AG10803 (cell line): Measurements from ENCODE around the gene SMG9.

Experiments
- DNase-seq: peaks from one replicate; pipeline ENCODE4 v3.0.0; 2010; ENCODE audit warnings: low read depth
- H3K4me3 ChIP-seq: 2 replicates; pipeline ENCODE4 v1.5.1; 2011; ENCODE audit warnings: mild to moderate bottlenecking, low read length, control low read depth
- TF ChIP-seq, protein P1 (sequence below): conservative IDR thresholded peaks from 2 replicates; pipeline ENCODE4 v1.5.1; 2011; ENCODE audit warnings: mild to moderate bottlenecking, low read length, control low read depth, inconsistent platforms

Gene SMG9

DNA sequence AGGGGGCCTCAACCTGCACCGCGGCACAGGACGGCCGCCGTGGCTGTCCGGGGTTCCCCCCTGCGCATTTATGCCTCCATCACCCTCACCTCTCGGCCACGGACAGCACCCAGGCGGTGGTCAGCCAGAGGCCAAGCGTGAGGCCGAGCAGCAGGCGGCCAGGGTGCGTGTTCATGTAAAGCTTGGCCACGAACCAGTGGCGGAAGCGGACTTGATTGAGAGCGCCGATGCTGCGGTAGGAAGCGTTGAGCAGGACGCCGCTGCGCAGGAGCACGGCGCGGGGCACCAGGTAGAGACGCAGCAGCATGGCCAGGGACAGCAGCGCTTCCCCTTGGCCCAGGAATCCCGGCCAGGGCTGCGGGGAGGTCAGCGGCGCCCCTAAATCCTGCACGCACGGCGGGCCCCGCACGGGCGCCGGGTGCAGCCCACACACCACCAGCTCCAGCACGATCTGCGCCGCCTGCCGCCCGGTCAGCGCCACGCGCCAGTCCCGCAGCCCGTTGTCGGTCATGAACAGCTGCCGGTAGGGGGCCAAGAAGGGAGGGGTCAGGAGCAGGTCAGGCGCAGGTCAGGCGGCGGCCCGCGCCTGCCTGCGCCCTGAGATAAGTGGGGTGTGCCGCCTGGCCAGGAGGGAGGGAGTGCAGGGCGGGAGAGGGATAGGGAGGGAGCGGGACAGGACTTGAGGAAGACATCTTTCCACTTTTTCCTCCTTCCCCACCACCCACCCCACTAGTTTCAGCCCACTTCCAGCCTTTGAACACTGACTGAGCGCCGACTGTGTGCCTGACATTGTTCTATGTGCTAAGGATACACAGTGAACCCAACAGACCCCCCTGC is 19.6 kb upstream of the SMG9 start:
- peak; percentile 66 for DNase-seq
- peak overlapping the region; percentile 5; the same call in 1 of the 2 replicates for H3K4me3 ChIP-seq

DNA sequence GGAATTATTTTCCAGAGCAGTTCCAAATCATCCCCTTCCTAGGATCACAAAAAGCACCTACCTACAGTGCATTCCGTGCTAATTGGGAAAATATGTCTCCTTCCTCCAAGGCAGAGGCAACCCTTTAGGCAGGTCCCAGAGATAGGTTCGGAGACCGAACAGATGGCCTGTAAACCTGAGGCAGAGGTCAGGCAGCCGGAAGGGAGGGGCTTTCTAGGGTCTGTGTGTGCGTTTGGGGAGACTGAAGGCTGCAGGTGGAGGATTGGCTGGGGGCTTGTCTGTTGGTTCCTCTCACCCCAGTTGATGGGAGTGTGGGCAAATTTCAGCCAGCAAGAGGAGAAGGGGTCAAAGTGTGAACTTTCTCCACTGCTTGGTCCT is 19.0 kb upstream of the SMG9 start:
- H3K4me3 ChIP-seq: no peak overlapping the region
- DNase-seq: no peak

More for the DNA sequence above, 19.6 kb upstream of the SMG9 start:
- TF ChIP-seq, protein P1, sequence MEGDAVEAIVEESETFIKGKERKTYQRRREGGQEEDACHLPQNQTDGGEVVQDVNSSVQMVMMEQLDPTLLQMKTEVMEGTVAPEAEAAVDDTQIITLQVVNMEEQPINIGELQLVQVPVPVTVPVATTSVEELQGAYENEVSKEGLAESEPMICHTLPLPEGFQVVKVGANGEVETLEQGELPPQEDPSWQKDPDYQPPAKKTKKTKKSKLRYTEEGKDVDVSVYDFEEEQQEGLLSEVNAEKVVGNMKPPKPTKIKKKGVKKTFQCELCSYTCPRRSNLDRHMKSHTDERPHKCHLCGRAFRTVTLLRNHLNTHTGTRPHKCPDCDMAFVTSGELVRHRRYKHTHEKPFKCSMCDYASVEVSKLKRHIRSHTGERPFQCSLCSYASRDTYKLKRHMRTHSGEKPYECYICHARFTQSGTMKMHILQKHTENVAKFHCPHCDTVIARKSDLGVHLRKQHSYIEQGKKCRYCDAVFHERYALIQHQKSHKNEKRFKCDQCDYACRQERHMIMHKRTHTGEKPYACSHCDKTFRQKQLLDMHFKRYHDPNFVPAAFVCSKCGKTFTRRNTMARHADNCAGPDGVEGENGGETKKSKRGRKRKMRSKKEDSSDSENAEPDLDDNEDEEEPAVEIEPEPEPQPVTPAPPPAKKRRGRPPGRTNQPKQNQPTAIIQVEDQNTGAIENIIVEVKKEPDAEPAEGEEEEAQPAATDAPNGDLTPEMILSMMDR: peak; percentile 62

DNA sequence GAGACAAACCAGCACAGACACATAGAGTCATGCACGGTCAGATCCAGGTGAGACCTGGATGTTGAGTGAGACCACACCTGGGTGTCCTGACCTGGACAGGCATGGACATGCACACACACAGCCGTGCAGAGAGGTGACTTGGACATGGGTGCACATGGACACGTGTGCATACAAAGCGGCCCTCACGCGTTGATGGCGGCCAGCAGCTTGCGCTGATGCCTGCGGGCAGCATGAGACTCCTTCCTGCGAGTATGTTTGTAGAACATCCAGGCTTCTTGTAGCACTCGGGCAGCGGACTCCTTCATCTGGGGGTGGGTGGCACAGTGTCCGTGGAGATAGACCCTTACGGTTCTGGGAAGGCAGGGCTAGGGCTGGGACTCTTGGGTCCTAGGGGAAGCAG is 14.5 kb upstream of the SMG9 start:
- no peak for DNase-seq
- H3K4me3 ChIP-seq: no peak overlapping the region
- TF ChIP-seq, protein P1: no peak

More for the DNA sequence above, 19.0 kb upstream of the SMG9 start:
- TF ChIP-seq, protein P1: no peak

DNA sequence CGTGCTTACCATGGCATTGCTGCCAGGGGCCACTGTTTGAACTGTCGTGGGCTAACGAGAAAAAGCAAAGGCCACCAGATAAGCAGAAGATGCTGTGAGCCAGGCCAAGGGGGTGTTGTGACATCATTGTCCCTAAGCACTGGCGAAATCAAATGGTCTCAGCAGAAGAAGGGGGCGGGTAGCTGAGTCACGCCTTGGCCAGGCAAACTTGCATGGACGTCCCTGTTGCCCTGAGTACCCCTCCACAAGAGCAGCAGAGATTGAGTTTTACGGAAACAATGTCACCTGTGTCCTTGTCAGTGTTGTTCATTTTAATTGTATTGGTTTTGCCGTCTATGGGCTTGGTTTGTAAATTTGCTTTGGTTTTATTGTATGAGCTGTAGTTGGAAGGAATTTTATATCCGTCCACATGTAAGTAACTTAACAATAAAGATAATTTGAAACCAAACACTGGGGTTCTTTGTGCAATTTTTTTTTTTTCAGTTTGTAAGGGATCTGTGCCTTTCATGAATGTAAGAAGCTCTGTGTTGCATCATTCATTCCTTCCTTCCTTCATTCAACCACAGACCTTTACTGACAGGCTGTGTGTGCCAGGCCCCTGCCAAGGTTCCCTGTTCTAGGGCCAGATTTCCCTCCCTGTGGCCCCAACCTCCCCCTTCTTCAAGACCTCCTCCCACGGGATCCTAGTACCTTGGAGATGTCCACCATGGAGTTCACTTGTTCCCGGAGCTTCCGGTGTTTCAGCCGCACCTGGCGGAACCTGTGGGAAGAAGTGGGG is 13.7 kb upstream of the SMG9 start:
- peak; percentile 32 for DNase-seq
- no peak overlapping the region for H3K4me3 ChIP-seq
- TF ChIP-seq, protein P1: no peak

DNA sequence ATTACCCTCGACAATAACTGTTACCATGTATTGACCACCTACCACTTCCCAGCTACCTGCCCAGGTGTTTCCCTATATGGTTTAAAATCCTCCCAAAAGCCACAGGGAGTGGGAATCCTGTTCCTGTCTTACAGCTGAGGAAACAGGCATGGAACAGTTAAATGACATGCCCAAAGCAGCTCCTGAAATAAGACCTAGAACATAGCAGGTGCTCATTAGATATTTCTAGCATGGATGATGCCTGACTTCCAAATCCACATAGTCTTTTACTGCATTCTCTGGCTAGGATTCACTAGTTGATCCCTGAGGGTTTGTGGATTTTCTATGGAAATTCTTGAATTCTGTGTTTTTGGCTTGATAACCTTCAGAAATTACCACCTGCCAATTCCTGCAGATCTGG is 13.1 kb upstream of the SMG9 start:
- no peak for DNase-seq
- no peak overlapping the region for H3K4me3 ChIP-seq
- TF ChIP-seq, protein P1: no peak

DNA sequence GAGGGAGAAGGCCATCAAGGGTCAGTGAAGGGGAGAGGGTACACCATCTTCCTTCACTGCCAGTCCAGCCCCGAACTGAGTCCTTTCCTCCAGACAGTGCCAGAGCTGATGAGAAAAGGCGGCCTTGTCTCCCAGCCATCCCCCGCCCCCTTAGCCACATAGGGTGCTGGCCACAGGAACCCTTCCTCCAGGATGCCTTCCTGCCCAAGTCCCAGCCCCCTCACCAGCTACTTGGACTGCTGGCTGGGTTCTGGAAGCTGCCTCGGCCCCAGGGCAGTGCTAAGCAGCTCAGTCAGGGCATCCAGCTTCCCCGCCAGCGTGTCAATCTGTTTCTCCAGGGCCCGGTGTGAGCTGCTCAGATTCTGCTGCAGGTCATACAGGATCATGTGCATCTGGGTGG is 12.6 kb upstream of the SMG9 start:
- TF ChIP-seq, protein P1: no peak
- no peak overlapping the region for H3K4me3 ChIP-seq
- DNase-seq: no peak

DNA sequence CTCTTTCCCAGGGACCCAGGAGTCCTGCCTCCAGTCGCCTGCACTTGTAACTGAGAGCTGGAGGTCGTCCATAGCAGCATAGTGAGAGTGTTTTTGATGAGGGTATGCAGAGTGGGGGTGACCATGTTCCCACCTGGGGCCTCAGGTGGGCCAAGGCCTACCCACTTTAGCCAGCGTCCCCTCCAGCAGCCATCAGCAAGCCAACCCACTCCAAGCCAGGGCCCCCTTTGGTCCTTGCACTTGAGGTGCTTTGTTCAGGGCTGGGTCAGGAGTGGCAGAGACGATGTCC is 11.9 kb upstream of the SMG9 start:
- TF ChIP-seq, protein P1: no peak
- no peak overlapping the region for H3K4me3 ChIP-seq
- DNase-seq: no peak
